Ovary (tissue), 10 donors: Measurements from ENCODE around the gene ATPAF1. TPM values are rescaled to one million over a fixed set of nuclear protein-coding genes. Genes with fewer than 3 reads are reported as not detected.

Experiments
- DNase-seq, 5 donors: peaks; one replicate each; pipeline ENCODE4 v3.0.0-alpha.2; 2019 to 2020
- H3K27ac ChIP-seq, 2 donors: fragments of 200-600 bp; one replicate each; pipeline versions ENCODE4 v1.5.1 to v1.8.0; 2019 to 2022
- H3K27me3 ChIP-seq: fragments of 200-600 bp; one replicate; pipeline ENCODE4 v1.8.0; 2022
- H3K36me3 ChIP-seq: fragments of 200-600 bp; sonication (generic); one replicate; pipeline ENCODE4 v1.5.1; 2019
- H3K4me1 ChIP-seq: one replicate; pipeline ENCODE4 v1.8.1; 2013; ENCODE audit warnings: mild to moderate bottlenecking, moderate library complexity; ENCODE audit not compliant: insufficient read depth
- H3K4me3 ChIP-seq: fragments of 200-600 bp; sonication (generic); one replicate; pipeline ENCODE4 v1.5.1; 2017
- H3K9me3 ChIP-seq, 2 donors: fragments of 200-600 bp in 1 of 2; sonication (generic) in 1 of 2; one replicate each; pipeline versions ENCODE4 v1.5.1 to v1.8.1; 2013 to 2019; ENCODE audit warnings: mild to moderate bottlenecking in 1 of 2, moderate library complexity in 1 of 2
- CTCF ChIP-seq, 3 donors: fragments of 450-650 bp in 2 of 3; fragments of 200-600 bp in 1 of 3; IDR thresholded peaks; one replicate each; pipeline versions ENCODE4 v1.5.1 to v1.8.0; 2016 to 2022; ENCODE audit warnings: antibody characterized with exemption in 3 of 3, mild to moderate bottlenecking in 1 of 3
- EP300 ChIP-seq: sonication (generic); formaldehyde crosslinking; IDR thresholded peaks from one replicate; pipeline ENCODE4 v1.6.1; 2017; ENCODE audit warnings: antibody characterized with exemption
- POLR2A ChIP-seq: fragments of 450-650 bp; IDR thresholded peaks from one replicate; pipeline ENCODE4 v1.6.1; 2017; ENCODE audit warnings: antibody characterized with exemption, mild to moderate bottlenecking, moderate library complexity
- WGBS, 3 donors: extraction: QIAGEN DNeasy Blood & Tissue Kit in 1 of 3; methylation state at CpG; one replicate each; pipeline versions ENCODE4 v1.1.5 to v1.1.7; 2013 to 2017; 5-methylcytosine and 5-hydroxymethylcytosine counted together
- intact Hi-C, 4 donors: fragments of 100-400 bp; cut with DNase I; formaldehyde crosslinking; loops; one replicate each; pipeline versions ENCODE4 v1.11.0 to v1.15.1; 2022 to 2023
- long read RNA-seq, 3 donors: library from polyadenylated mRNA in 2 of 3; unstranded in 2 of 3; transcript quantifications; one replicate each; pipeline ENCODE4 v2.0.0 and lab custom pipeline, GENCODE V29; 2021 to 2026
- polyA plus RNA-seq, 2 donors: library from polyadenylated mRNA; stranded (reverse); fragments of 200-250 nt in 1 of 2; fragments of 350-450 nt in 1 of 2; fragmentation: Illumina TruSeq in 1 of 2; extraction: RNeasy Lipid Tissue Mini Kit (QIAGEN cat#74804) in 1 of 2; gene quantifications; one replicate each; pipeline ENCODE4 v1.2.3, GENCODE V29; 2013 to 2014
- total RNA-seq, 7 donors: library from RNA; depleted of rRNA in 2 of 7; stranded (reverse); fragments of >200 nt in 2 of 7; fragmentation: NEBNext Ultra II Directional in 3 of 7; extraction: Animal tissue kit (Norgen Biotek cat#: 25700) in 3 of 7; gene quantifications; one replicate each; pipeline versions ENCODE4 v1.1.0 to v1.2.4, GENCODE V29; 2016 to 2023
- donor health status: DM: no; HTN: no; CAD: no; lungs with moderate emphysema.
- donor health status: DM: no; HTN: no; CAD: no.
- donor health status: Bipolar disorder and iron deficiency.
- donor health status: DM: yes; HTN: yes; CAD: no.
- donor health status: DM: no; HTN: no; CAD: no.
- donor health status: DM: yes; HTN: yes; CAD: no.

The ATPAF1 gene
- total RNA-seq (10 to 100 TPM; 21.9 to 40.0 (median 29.3) TPM), polyA plus RNA-seq (10 to 100 TPM; 21.9 to 88.0 TPM)
- long read RNA-seq, donor 1, partial matches to known transcripts: 2 of 4 reads
- long read RNA-seq, donor 1, other reads (novel, unspliced or antisense): 2 of 4 reads
- long read RNA-seq, donor 2, full-length matches to known transcripts: 52 of 52 reads
- long read RNA-seq, donor 2, partial matches to known transcripts: 0 of 52 reads
- long read RNA-seq, donor 2, other reads (novel, unspliced or antisense): 0 of 52 reads
- long read RNA-seq, donor 3, full-length matches to known transcripts: 70 of 80 reads
- long read RNA-seq, donor 3, partial matches to known transcripts: 0 of 80 reads
- long read RNA-seq, donor 3, other reads (novel, unspliced or antisense): 10 of 80 reads

GRCh38 chr1:46667782-46668760, at the start of gene ATPAF1:
Gene ATPAF1 (minus strand): TSS chr1:46668364. CDS start chr1:46668322, 42 bp downstream.
- Histone ChIP-seq H3K4me1 (peaks cover 3% of the 10 kb centered on the region), H3K27me3 (no peaks in the 10 kb centered on the region), H3K27ac (peak within 1 kb of the TSS in 1 of 2 donors; percentile 37), H3K4me3 (peak within 1 kb of the TSS; percentile 80), H3K9me3 (no peaks in the 10 kb centered on the region), H3K36me3 (no peaks in the 10 kb centered on the region)
- intact Hi-C loops: loop anchor here in 2 of 4 donors (5.0 kb wide), 1 partner anchor 51 kb away; the partner anchor contains the start of gene MOB3C (in 2 of the 2)
- 0% methylated on average over 26 to 96 of the region's 96 CpGs for WGBS, 3 donors
- TF ChIP-seq POLR2A (peak; percentile 24), EP300 (no peak), CTCF (IDR thresholded peaks at IDR 0.05) (no peak)
- peak; percentile 54 to 81 (median 69) for DNase-seq

- peak overlapping the region; percentile 96 for H3K4me3 ChIP-seq
- no peaks in the 10 kb centered on the region for H3K27me3 ChIP-seq
- WGBS, 3 donors: 70 to 80% (median 73%) methylated on average over 9 of the region's 9 CpGs
- H3K4me1 ChIP-seq: peaks cover 6% of the 10 kb centered on the region
- intact Hi-C loops: no loop called here
- H3K27ac ChIP-seq: no peak overlapping the region
- H3K36me3 ChIP-seq: no peaks in the 10 kb centered on the region
- no peak for DNase-seq
- TF ChIP-seq CTCF (IDR thresholded peaks at IDR 0.05) (no peak), POLR2A (no peak), EP300 (no peak)
- no peaks in the 10 kb centered on the region for H3K9me3 ChIP-seq
These were observed 49.5 kb upstream of the ATPAF1 start for GRCh38 chr1:46717654-46718053.

GRCh38 chr1:46714976-46715375, 46.8 kb upstream of the ATPAF1 start:
- H3K27me3 ChIP-seq: no peaks in the 10 kb centered on the region
- H3K36me3 ChIP-seq: no peaks in the 10 kb centered on the region
- no peak for TF ChIP-seq CTCF (IDR thresholded peaks at IDR 0.05)
- no peak for TF ChIP-seq POLR2A
- TF ChIP-seq EP300: no peak
- H3K27ac ChIP-seq: no peak overlapping the region
- intact Hi-C loops: no loop called here
- no peaks in the 10 kb centered on the region for H3K9me3 ChIP-seq
- H3K4me3 ChIP-seq: no peak overlapping the region
- no peak for DNase-seq
- peaks cover 6% of the 10 kb centered on the region for H3K4me1 ChIP-seq
- 67 to 74% (median 73%) methylated on average over 3 of the region's 3 CpGs for whole genome bisulfite sequencing, 3 donors

GRCh38 chr1:46708121-46708520, 40.0 kb upstream of the ATPAF1 start:
- intact Hi-C loops: no loop called here
- no peak overlapping the region for H3K4me3 ChIP-seq
- no peaks in the 10 kb centered on the region for H3K27me3 ChIP-seq
- H3K27ac ChIP-seq: no peak overlapping the region
- WGBS, 3 donors: 91 to 95% (median 94%) methylated on average over 1 of the region's 1 CpG
- no peak for TF ChIP-seq CTCF (IDR thresholded peaks at IDR 0.05)
- no peak for TF ChIP-seq POLR2A
- no peak for TF ChIP-seq EP300
- no peaks in the 10 kb centered on the region for H3K36me3 ChIP-seq
- no peaks in the 10 kb centered on the region for H3K4me1 ChIP-seq
- DNase-seq: no peak
- no peaks in the 10 kb centered on the region for H3K9me3 ChIP-seq
